Osteocyte (in vitro differentiated cells): Measurements from ENCODE around the gene ANKUB1. TPM values are rescaled to one million over a fixed set of nuclear protein-coding genes. Genes with fewer than 3 reads are reported as not detected.
"Not testable (repeated sequence)": the region's sequence is repeated elsewhere in the genome, so short reads cannot be mapped to it uniquely, and the experiment has no call there.

Experiments
- DNase-seq: peaks from one replicate; pipeline ENCODE4 v3.0.0; 2021; ENCODE audit warnings: mixed read lengths; ENCODE audit not compliant: unreplicated experiment; ENCODE audit errors: extremely low spot score
- H3K27ac Mint-ChIP-seq: one replicate; pipeline ENCODE4 v1.8.0; 2021; ENCODE audit warnings: mild to moderate bottlenecking, mixed read lengths; ENCODE audit not compliant: unreplicated experiment
- H3K27me3 Mint-ChIP-seq: one replicate; pipeline ENCODE4 v1.8.0; 2021; ENCODE audit warnings: mixed read lengths; ENCODE audit not compliant: unreplicated experiment
- H3K36me3 Mint-ChIP-seq: one replicate; pipeline ENCODE4 v1.8.0; 2021; ENCODE audit warnings: mixed read lengths; ENCODE audit not compliant: unreplicated experiment
- H3K4me1 Mint-ChIP-seq: one replicate; pipeline ENCODE4 v1.8.0; 2021; ENCODE audit warnings: mixed read lengths; ENCODE audit not compliant: unreplicated experiment
- H3K4me3 Mint-ChIP-seq: one replicate; pipeline ENCODE4 v1.8.0; 2021; ENCODE audit warnings: mild to moderate bottlenecking, moderate library complexity, mixed read lengths; ENCODE audit not compliant: unreplicated experiment
- H3K9me3 Mint-ChIP-seq: one replicate; pipeline ENCODE4 v1.8.0; 2021; ENCODE audit warnings: mixed read lengths; ENCODE audit not compliant: unreplicated experiment
- total RNA-seq: library from RNA; stranded (reverse); gene quantifications from 2 replicates; pipeline ENCODE4 v1.2.1, GENCODE V29; 2021
- TF ChIP-seq, protein P1 (sequence below): fragments of 200-600 bp; sonication (generic); IDR thresholded peaks from 2 replicates; pipeline ENCODE4 v1.5.0; 2021; ENCODE audit warnings: antibody characterized with exemption, mild to moderate bottlenecking, moderate library complexity

ANKUB1 gene
- total RNA-seq, 1 donor from 2014 or later = not detected

- Mint-ChIP-seq H3K27ac (no peak overlapping the region), H3K9me3 (peaks cover 27% of the 10 kb centered on the region), H3K4me1 (peaks cover 5% of the 10 kb centered on the region), H3K4me3 (no peak overlapping the region), H3K27me3 (no peaks in the 10 kb centered on the region), H3K36me3 (peaks cover 23% of the 10 kb centered on the region)
- TF ChIP-seq, protein P1, sequence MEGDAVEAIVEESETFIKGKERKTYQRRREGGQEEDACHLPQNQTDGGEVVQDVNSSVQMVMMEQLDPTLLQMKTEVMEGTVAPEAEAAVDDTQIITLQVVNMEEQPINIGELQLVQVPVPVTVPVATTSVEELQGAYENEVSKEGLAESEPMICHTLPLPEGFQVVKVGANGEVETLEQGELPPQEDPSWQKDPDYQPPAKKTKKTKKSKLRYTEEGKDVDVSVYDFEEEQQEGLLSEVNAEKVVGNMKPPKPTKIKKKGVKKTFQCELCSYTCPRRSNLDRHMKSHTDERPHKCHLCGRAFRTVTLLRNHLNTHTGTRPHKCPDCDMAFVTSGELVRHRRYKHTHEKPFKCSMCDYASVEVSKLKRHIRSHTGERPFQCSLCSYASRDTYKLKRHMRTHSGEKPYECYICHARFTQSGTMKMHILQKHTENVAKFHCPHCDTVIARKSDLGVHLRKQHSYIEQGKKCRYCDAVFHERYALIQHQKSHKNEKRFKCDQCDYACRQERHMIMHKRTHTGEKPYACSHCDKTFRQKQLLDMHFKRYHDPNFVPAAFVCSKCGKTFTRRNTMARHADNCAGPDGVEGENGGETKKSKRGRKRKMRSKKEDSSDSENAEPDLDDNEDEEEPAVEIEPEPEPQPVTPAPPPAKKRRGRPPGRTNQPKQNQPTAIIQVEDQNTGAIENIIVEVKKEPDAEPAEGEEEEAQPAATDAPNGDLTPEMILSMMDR = no peak
- DNase-seq = no peak
Measured at GRCh38 chr3:149832086-149832485, 39.7 kb upstream of the ANKUB1 start.

DNA sequence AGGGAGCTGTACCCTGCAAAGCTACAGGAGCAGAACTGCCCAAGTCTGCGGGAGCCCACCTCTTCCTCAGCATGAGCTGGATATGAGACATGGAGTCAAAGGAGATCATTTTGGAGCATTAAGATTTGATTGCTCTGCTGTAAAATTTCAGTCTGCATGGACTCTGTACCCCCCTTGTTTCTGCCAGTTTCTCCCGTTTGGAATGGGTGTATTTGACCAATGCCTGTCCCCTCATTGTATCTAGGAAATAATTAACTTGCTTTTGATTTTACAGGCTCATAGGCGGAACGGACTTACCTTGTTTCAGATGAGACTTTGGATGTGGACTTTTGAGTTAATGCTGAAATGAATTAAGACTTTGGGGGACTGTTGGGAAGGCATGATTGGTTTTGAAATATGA is 39.0 kb upstream of the ANKUB1 start:
- Mint-ChIP-seq H3K4me3 (no peak overlapping the region), H3K4me1 (peaks cover 5% of the 10 kb centered on the region), H3K36me3 (peaks cover 20% of the 10 kb centered on the region), H3K27me3 (no peaks in the 10 kb centered on the region), H3K27ac (no peak overlapping the region), H3K9me3 (peaks cover 27% of the 10 kb centered on the region)
- TF ChIP-seq, protein P1 = no peak
- DNase-seq = no peak

DNA sequence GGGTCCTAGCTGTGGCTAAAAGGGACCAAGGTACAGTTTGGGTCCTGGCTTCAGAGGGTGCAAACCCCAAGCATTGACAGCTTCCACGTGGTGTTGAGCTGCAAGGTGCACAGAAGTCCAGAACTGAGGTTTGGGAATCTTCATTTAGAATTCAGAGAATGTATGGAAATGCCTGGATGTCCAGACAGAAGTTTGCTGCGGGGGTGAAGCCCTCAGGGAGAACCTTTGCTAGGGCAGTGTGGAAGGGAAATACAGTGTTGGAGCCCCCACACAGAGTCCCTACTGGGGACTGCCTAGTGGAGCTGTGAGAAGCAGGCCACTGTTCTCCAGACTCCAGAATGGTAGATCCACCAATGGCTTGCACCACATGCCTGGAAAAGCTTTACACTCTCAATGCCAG is 38.5 kb upstream of the ANKUB1 start:
- H3K9me3 Mint-ChIP-seq = peaks cover 27% of the 10 kb centered on the region
- H3K27me3 Mint-ChIP-seq = no peaks in the 10 kb centered on the region
- peaks cover 5% of the 10 kb centered on the region for H3K4me1 Mint-ChIP-seq
- H3K36me3 Mint-ChIP-seq = peaks cover 20% of the 10 kb centered on the region
- no peak overlapping the region for H3K4me3 Mint-ChIP-seq
- H3K27ac Mint-ChIP-seq = no peak overlapping the region
- TF ChIP-seq, protein P1 = no peak
- DNase-seq = no peak

GRCh38 chr3:149829631-149830030 is 37.3 kb upstream of the ANKUB1 start:
- not testable (repeated sequence) for H3K27me3 Mint-ChIP-seq, DNase-seq, H3K27ac Mint-ChIP-seq, H3K4me3 Mint-ChIP-seq, H3K4me1 Mint-ChIP-seq
- Mint-ChIP-seq H3K36me3 (peaks cover 17% of the 10 kb centered on the region), H3K9me3 (peaks cover 23% of the 10 kb centered on the region)

DNA sequence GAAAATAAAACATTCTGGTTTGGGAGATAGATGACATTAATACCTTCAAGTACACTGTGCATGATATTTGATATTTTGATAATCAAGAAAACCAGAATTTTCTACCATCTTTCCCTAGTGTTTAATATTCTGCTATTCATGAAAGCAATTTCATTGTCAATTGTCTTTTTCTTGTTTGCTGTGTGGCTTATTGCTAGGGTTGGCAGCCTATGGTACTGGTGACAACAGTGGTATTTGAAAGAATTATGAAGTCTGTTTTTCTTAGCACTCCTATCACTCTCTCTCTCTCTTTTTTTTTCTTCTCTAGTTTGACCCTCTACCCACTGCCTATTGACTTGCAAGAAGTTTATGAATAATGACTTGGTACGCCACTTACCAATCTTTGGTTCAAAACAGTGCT is 36.0 kb upstream of the ANKUB1 start:
- H3K4me3 Mint-ChIP-seq = no peak overlapping the region
- H3K27ac Mint-ChIP-seq = no peak overlapping the region
- DNase-seq = no peak
- H3K9me3 Mint-ChIP-seq = peaks cover 22% of the 10 kb centered on the region
- H3K27me3 Mint-ChIP-seq = no peaks in the 10 kb centered on the region
- TF ChIP-seq, protein P1 = no peak
- peaks cover 5% of the 10 kb centered on the region for H3K4me1 Mint-ChIP-seq
- H3K36me3 Mint-ChIP-seq = peaks cover 14% of the 10 kb centered on the region

DNA sequence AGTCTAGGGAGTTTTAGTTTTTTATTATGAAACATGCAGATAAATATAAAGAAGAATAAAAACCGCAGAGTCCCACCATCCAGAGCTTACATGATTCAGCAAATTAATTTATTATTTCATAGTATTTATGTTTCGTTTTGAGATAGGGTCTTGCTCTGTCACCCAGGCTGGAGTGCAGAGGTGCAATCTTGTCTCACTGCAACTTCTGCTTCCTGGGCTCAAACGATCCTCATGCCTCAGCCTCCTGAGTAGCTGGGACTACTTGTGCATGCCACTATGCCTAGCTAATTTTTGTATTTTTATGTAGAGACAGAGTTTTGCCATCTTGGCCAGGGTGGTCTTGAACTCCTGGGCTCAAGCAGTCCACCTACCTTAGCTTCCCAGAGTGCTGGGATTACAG is 34.3 kb upstream of the ANKUB1 start:
- TF ChIP-seq, protein P1 = no peak
- Mint-ChIP-seq H3K36me3 (peaks cover 12% of the 10 kb centered on the region), H3K9me3 (peaks cover 25% of the 10 kb centered on the region), H3K27me3 (no peaks in the 10 kb centered on the region), H3K4me3 (no peak overlapping the region), H3K4me1 (peaks cover 1% of the 10 kb centered on the region), H3K27ac (no peak overlapping the region)
- no peak for DNase-seq
